ENCODE results near the gene GNL1. TPM values are rescaled to one million over a fixed set of nuclear protein-coding genes. Genes with fewer than 3 reads are reported as not detected.
"Not testable (repeated sequence)": the region's sequence is repeated elsewhere in the genome, so short reads cannot be mapped to it uniquely, and the experiment has no call there.

The GNL1 gene
- total RNA-seq, 1 experiment from 2014 or later: 34.7 TPM

DNA sequence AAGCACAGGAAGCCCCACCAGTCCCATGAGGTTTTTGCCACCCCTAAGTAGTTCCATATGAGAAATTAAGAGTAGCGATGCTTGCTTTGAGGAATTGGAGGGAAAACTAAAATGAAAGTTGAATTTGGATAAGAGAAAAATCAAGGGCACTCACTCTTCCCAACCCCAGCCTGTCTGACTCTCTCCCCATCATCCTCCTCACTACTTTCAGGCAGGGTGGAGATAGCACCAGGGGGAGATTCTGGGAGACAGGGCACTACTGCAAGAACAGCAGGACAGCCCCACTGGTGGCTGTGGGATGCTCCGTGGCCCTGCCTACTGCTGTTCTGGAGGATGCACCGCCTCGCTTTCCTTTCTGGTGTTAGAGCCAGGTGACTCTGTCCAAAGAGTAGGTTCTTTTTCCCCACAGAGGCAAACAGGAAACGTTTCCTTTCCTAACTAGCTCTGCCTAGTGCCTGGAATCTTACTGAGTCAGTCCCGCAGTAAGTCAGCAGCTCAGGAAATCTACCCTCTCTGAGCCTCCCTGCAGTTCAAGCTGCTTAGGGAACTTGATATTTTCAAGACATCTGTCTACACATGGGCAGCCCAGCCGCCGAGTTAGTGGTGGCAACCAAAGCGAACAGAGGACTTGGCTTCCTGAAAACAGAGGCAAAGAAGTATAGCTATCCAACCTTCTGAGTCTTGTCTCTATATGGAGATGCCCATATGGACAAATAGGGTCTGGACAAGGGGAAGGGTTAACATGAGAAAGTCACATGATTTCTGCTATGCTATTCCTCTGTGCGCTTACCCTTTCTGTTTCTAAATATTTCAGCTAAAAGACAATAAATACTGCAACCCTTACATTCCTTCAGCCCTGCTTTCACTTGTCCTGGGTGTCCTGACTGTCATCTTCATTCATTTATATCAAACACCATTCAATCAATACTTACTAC lies 55.6 kb downstream of the GNL1 start:
- peaks cover 19% of the 10 kb centered on the region for H3K4me1 ChIP-seq (ENCODE audit: insufficient read depth, low read length)
- H3K9ac ChIP-seq (ENCODE audit: low read length): no peak overlapping the region
- H3K79me2 ChIP-seq (ENCODE audit: low read length): no peaks in the 10 kb centered on the region
- TF ChIP-seq, protein P1, sequence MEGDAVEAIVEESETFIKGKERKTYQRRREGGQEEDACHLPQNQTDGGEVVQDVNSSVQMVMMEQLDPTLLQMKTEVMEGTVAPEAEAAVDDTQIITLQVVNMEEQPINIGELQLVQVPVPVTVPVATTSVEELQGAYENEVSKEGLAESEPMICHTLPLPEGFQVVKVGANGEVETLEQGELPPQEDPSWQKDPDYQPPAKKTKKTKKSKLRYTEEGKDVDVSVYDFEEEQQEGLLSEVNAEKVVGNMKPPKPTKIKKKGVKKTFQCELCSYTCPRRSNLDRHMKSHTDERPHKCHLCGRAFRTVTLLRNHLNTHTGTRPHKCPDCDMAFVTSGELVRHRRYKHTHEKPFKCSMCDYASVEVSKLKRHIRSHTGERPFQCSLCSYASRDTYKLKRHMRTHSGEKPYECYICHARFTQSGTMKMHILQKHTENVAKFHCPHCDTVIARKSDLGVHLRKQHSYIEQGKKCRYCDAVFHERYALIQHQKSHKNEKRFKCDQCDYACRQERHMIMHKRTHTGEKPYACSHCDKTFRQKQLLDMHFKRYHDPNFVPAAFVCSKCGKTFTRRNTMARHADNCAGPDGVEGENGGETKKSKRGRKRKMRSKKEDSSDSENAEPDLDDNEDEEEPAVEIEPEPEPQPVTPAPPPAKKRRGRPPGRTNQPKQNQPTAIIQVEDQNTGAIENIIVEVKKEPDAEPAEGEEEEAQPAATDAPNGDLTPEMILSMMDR (conservative IDR thresholded peaks at IDR 0.05; ENCODE audit: low read depth, low read length): no peak
- TF ChIP-seq EZH2 (IDR thresholded peaks at IDR 0.05; ENCODE audit: low read length, unreplicated experiment) (no peak), EZH2phosphoT487 (IDR thresholded peaks at IDR 0.05; ENCODE audit: borderline replicate concordance, low read length) (no peak)
- H3K36me3 ChIP-seq (ENCODE audit: low read depth, low read length): no peaks in the 10 kb centered on the region
- H3K4me2 ChIP-seq (ENCODE audit: low read length): peak overlapping the region; percentile 32; the same call in 1 of the 2 replicates
- ChIA-PET CTCF (interaction anchor here (0.6 to 1.1 kb wide), 3 partner anchors 34 to 92 kb away, joined by 3 to 5 read pairs (median 3); no protein-coding TSS in a partner anchor), POLR2A (ENCODE audit: unreplicated experiment) (no interaction called here)
- intact Hi-C loops (cut with micrococcal nuclease): no loop called here
- H4K20me1 ChIP-seq (ENCODE audit: low read length): no peaks in the 10 kb centered on the region
- H3K9me3 ChIP-seq (ENCODE audit: low read length): no peaks in the 10 kb centered on the region
- no peaks in the 10 kb centered on the region for H3K9me2 ChIP-seq (replicated peaks; ENCODE audit: low read length)
- no peak overlapping the region for H3K27ac ChIP-seq (ENCODE audit: low read length)
- H3K4me3 ChIP-seq (ENCODE audit: low read length): no peak overlapping the region
- ATAC-seq (peak; percentile 48), DNase-seq (peak; percentile 31)
- H2AFZ ChIP-seq (ENCODE audit: low read length): peak overlapping the region; percentile 61; the same call in 1 of the 2 replicates
- no peaks in the 10 kb centered on the region for H3K27me3 ChIP-seq (ENCODE audit: low read length)
- no TSS peak for BruUV-seq (replicated peaks)
- H3F3A ChIP-seq (ENCODE audit: low read length, unreplicated experiment): no peaks in the 10 kb centered on the region

DNA sequence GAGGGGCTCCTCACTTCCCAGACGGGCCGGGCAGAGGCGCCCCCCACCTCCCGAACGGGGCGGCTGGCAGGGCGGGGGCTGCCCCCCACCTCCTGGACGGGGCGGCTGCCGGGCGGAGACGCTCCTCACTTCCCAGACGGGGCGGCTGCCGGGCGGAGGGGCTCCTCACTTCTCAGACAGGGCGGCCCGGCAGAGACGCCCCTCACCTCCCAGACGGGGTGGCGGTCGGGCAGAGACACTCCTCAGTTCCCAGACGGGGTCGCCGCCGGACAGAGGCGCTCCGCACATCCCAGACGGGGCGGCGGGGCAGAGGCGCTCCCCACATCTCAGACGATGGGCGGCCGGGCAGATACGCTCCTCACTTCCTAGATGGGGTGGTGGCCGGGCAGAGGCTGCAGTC lies 57.6 kb downstream of the GNL1 start:
- DNase-seq; H3K4me2 ChIP-seq (ENCODE audit: low read length); H4K20me1 ChIP-seq (ENCODE audit: low read length); H2AFZ ChIP-seq (ENCODE audit: low read length); CTCF ChIA-PET; H3K9me2 ChIP-seq (replicated peaks; ENCODE audit: low read length); H3K27me3 ChIP-seq (ENCODE audit: low read length); H3K36me3 ChIP-seq (ENCODE audit: low read depth, low read length); H3F3A ChIP-seq (ENCODE audit: low read length, unreplicated experiment); H3K9ac ChIP-seq (ENCODE audit: low read length); BruUV-seq (replicated peaks); H3K4me3 ChIP-seq (ENCODE audit: low read length); H3K27ac ChIP-seq (ENCODE audit: low read length); H3K9me3 ChIP-seq (ENCODE audit: low read length); ATAC-seq; H3K79me2 ChIP-seq (ENCODE audit: low read length); POLR2A ChIA-PET (ENCODE audit: unreplicated experiment); intact Hi-C loops (cut with micrococcal nuclease): not testable (repeated sequence)
- H3K4me1 ChIP-seq (ENCODE audit: insufficient read depth, low read length): peaks cover 19% of the 10 kb centered on the region

DNA sequence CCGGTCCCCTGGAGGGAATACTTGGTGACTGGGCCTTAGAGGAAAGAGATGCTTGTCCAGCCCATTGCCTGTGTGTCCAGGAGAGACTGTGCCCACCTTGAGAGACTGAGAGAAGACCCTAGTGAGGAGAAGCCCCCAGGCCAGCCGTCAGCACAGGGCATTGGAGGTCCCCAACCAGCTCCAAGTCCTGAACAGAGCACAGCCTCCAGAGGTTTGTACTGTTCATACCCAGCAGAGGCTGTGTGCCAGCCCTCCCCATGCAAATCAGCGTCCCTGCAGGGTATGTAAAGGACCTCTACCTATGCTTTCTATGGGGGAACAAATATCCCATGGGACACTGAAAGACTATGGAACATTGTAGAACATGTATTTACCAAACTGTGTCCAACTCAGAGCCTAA lies 58.6 kb downstream of the GNL1 start:
- H3K4me2 ChIP-seq (ENCODE audit: low read length): no peak overlapping the region
- ChIA-PET POLR2A (ENCODE audit: unreplicated experiment) (no interaction called here), CTCF (no interaction called here)
- H3K4me3 ChIP-seq (ENCODE audit: low read length): no peak overlapping the region
- no peaks in the 10 kb centered on the region for H3K79me2 ChIP-seq (ENCODE audit: low read length)
- no peaks in the 10 kb centered on the region for H4K20me1 ChIP-seq (ENCODE audit: low read length)
- H3K27ac ChIP-seq (ENCODE audit: low read length): no peak overlapping the region
- no TSS peak for BruUV-seq (replicated peaks)
- peaks cover 19% of the 10 kb centered on the region for H3K4me1 ChIP-seq (ENCODE audit: insufficient read depth, low read length)
- ATAC-seq (no peak), DNase-seq (no peak)
- H3F3A ChIP-seq (ENCODE audit: low read length, unreplicated experiment): no peaks in the 10 kb centered on the region
- intact Hi-C loops (cut with micrococcal nuclease): no loop called here
- no peaks in the 10 kb centered on the region for H3K36me3 ChIP-seq (ENCODE audit: low read depth, low read length)
- H3K9me2 ChIP-seq (replicated peaks; ENCODE audit: low read length): no peaks in the 10 kb centered on the region
- no peak overlapping the region for H2AFZ ChIP-seq (ENCODE audit: low read length)
- no peak overlapping the region for H3K9ac ChIP-seq (ENCODE audit: low read length)
- no peaks in the 10 kb centered on the region for H3K9me3 ChIP-seq (ENCODE audit: low read length)
- TF ChIP-seq, protein P1 (conservative IDR thresholded peaks at IDR 0.05; ENCODE audit: low read depth, low read length): no peak
- TF ChIP-seq EZH2 (IDR thresholded peaks at IDR 0.05; ENCODE audit: low read length, unreplicated experiment) (no peak), EZH2phosphoT487 (IDR thresholded peaks at IDR 0.05; ENCODE audit: borderline replicate concordance, low read length) (no peak)
- H3K27me3 ChIP-seq (ENCODE audit: low read length): no peaks in the 10 kb centered on the region

DNA sequence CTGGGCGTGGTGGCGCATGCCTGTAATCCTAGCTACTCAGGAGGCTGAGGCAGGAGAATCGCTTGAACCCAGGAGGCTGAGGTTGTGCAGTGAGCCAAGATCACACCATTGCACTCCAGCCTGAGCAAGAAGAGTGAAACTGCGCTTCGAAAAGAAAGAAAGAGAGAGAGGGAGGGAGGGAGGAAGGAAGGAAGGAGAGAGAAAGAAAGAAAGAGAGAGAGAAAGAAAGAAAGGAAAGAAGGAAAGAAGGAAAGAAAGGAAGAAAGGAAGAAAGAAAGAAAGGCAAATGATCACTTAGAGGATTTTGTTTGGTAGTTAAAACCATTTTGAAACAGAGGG lies 59.1 kb downstream of the GNL1 start:
- H3F3A ChIP-seq (ENCODE audit: low read length, unreplicated experiment); H2AFZ ChIP-seq (ENCODE audit: low read length); POLR2A ChIA-PET (ENCODE audit: unreplicated experiment); H3K4me3 ChIP-seq (ENCODE audit: low read length); intact Hi-C loops (cut with micrococcal nuclease); H4K20me1 ChIP-seq (ENCODE audit: low read length); DNase-seq; H3K79me2 ChIP-seq (ENCODE audit: low read length); H3K9me3 ChIP-seq (ENCODE audit: low read length); BruUV-seq (replicated peaks); CTCF ChIA-PET; H3K9ac ChIP-seq (ENCODE audit: low read length); H3K27me3 ChIP-seq (ENCODE audit: low read length); H3K27ac ChIP-seq (ENCODE audit: low read length); H3K4me2 ChIP-seq (ENCODE audit: low read length); H3K36me3 ChIP-seq (ENCODE audit: low read depth, low read length); ATAC-seq; H3K9me2 ChIP-seq (replicated peaks; ENCODE audit: low read length): not testable (repeated sequence)
- H3K4me1 ChIP-seq (ENCODE audit: insufficient read depth, low read length): peaks cover 19% of the 10 kb centered on the region
